GM12892 (cell line): Measurements from ENCODE around the gene PIGV.

Experiments
- POLR2A ChIP-seq: IDR thresholded peaks from 2 replicates; pipeline ENCODE4 v1.6.1; 2011; ENCODE audit warnings: low read depth, low read length, control low read depth
- POLR2AphosphoS5 ChIP-seq: IDR thresholded peaks from 2 replicates; pipeline ENCODE4 v1.6.1; 2011; ENCODE audit warnings: low read depth, low read length, control low read depth
- TAF1 ChIP-seq: IDR thresholded peaks from 2 replicates; pipeline ENCODE4 v1.6.1; 2011; ENCODE audit warnings: low read depth, mild to moderate bottlenecking, control low read depth, low read length, borderline replicate concordance

DNA sequence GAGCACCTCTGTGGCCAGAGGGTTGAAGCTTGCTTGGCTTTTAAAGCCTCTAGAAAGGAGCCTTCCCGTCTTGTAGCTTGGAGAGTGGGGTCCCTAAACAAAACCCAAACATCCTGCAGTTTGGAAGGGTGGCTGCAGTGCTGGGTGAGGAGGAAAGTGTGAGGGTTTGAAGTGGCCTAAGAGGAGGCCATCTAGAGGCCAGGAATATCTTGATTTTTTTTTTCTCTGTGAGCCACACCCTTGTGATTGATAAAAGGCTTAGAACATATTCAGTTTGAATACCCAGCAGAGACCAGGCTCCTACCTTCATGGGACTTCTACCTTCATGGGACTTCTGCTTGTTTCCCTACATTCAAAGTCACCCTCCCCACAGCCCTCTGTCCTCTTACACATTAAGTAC is 37.3 kb upstream of the PIGV start:
- TF ChIP-seq POLR2A (no peak), POLR2AphosphoS5 (no peak), TAF1 (no peak)
